T-cell (primary cell): ENCODE results near the gene TUBE1. TPM values are rescaled to one million over a fixed set of nuclear protein-coding genes. Genes with fewer than 3 reads are reported as not detected.
"Not testable (repeated sequence)": the region's sequence is repeated elsewhere in the genome, so short reads cannot be mapped to it uniquely, and the experiment has no call there.

Source experiments
- ATAC-seq, 4 experiments: fragments of 200-7000 bp in 3 of 4; fragments of 150-1000 bp in 1 of 4; cut with Tn5 transposase; replicated peaks in 1 of 4; 1 replicate in 3 of 4; 2 replicates in 1 of 4; pipeline ENCODE4 v1.10.0; 2021; ENCODE audit warnings: moderate library complexity in 3 of 4, mild to moderate bottlenecking in 2 of 4, moderate number of reproducible peaks in 1 of 4
- CTCF ChIA-PET, 2 donors: fragments of 300-600 bp; sonication (Branson Sonifier 250); formaldehyde crosslinking; loops; one replicate each; lab custom pipeline; 2022; ENCODE audit warnings: antibody characterized with exemption in 2 of 2; lab: Charles Lee
- POLR2A ChIA-PET, 2 donors: fragments of 300-600 bp; sonication (Branson Sonifier 250); formaldehyde crosslinking; loops; one replicate each; lab custom pipeline; 2022; ENCODE audit warnings: antibody characterized with exemption in 2 of 2; lab: Charles Lee
- DNase-seq, 35 experiments: peaks; one replicate each; pipeline versions ENCODE4 v3.0.0 to v3.0.0-alpha.2; 2013 to 2023
- H3K27ac ChIP-seq: one replicate; pipeline ENCODE4 v1.5.1; 2013; ENCODE audit warnings: low read length
- H3K27me3 ChIP-seq, 2 experiments: replicated peaks in 1 of 2; 1 replicate in 1 of 2; 2 replicates in 1 of 2; pipeline versions ENCODE4 v1.6.1 to v1.7.0; 2013; ENCODE audit warnings: low read length in 1 of 2, mixed read lengths in 1 of 2; ENCODE audit not compliant: control insufficient read depth in 2 of 2, insufficient read depth in 2 of 2; ENCODE audit errors: extremely low read depth in 1 of 2
- H3K36me3 ChIP-seq, 2 donors: 1 replicate in 1 of 2; 2 replicates in 1 of 2; pipeline versions ENCODE4 v1.6.1 to v1.7.0; 2013; ENCODE audit warnings: low read length in 1 of 2; ENCODE audit not compliant: control insufficient read depth in 2 of 2, insufficient read depth in 1 of 2; ENCODE audit errors: extremely low read depth in 1 of 2
- H3K4me1 ChIP-seq, 2 experiments: 1 replicate in 1 of 2; 2 replicates in 1 of 2; pipeline versions ENCODE4 v1.6.1 to v1.7.0; 2013; ENCODE audit warnings: low read length in 2 of 2, mixed read lengths in 1 of 2; ENCODE audit not compliant: insufficient read depth in 2 of 2, control insufficient read depth in 1 of 2; ENCODE audit errors: extremely low read depth in 1 of 2
- H3K4me3 ChIP-seq, 2 donors: 1 replicate in 1 of 2; 2 replicates in 1 of 2; pipeline versions ENCODE4 v1.5.1 to v1.7.0; 2013; ENCODE audit warnings: mild to moderate bottlenecking in 2 of 2, low read length in 1 of 2, moderate library complexity in 1 of 2; ENCODE audit not compliant: control insufficient read depth in 1 of 2; ENCODE audit errors: extremely low read depth in 1 of 2
- H3K9me3 ChIP-seq: 2 replicates; pipeline ENCODE4 v1.7.0; 2013
- H3K27ac Mint-ChIP-seq, 2 donors: one replicate each; pipeline ENCODE4 v1.8.0; 2020 to 2021; ENCODE audit warnings: mild to moderate bottlenecking in 2 of 2, mixed read lengths in 2 of 2
- H3K27me3 Mint-ChIP-seq, 2 donors: one replicate each; pipeline ENCODE4 v1.8.0; 2021 to 2022; ENCODE audit warnings: mixed read lengths in 2 of 2
- H3K36me3 Mint-ChIP-seq: one replicate; pipeline ENCODE4 v1.8.0; 2021; ENCODE audit warnings: mixed read lengths
- H3K4me1 Mint-ChIP-seq, 3 donors: one replicate each; pipeline ENCODE4 v1.8.0; 2020 to 2022; ENCODE audit warnings: mixed read lengths in 3 of 3, mild to moderate bottlenecking in 1 of 3
- H3K4me3 Mint-ChIP-seq, 3 donors: one replicate each; pipeline ENCODE4 v1.8.0; 2020 to 2022; ENCODE audit warnings: mild to moderate bottlenecking in 3 of 3, mixed read lengths in 3 of 3, moderate library complexity in 3 of 3
- H3K9me3 Mint-ChIP-seq, 3 donors: one replicate each; pipeline ENCODE4 v1.8.0; 2020 to 2022; ENCODE audit warnings: mixed read lengths in 3 of 3
- WGBS: methylation state at CpG from one replicate; pipeline ENCODE4 v1.1.5; 2013; ENCODE audit warnings: missing lambda C conversion rate; ENCODE audit not compliant: insufficient coverage; 5-methylcytosine and 5-hydroxymethylcytosine counted together
- total RNA-seq, 35 experiments: library from RNA in 6 of 35; stranded (reverse) in 6 of 35; fragments of 120-200 nt in 1 of 35; gene quantifications; one replicate each; pipeline versions ENCODE4 v1.2.1 to v1.2.4 and lab custom pipeline; 2013 to 2026

Gene TUBE1
- total RNA-seq, 5 donors from 2014 or later (not counting 1 experiment from before 2014, with no cell fraction given): 26.8 to 40.9 (median 33.6) TPM

DNA sequence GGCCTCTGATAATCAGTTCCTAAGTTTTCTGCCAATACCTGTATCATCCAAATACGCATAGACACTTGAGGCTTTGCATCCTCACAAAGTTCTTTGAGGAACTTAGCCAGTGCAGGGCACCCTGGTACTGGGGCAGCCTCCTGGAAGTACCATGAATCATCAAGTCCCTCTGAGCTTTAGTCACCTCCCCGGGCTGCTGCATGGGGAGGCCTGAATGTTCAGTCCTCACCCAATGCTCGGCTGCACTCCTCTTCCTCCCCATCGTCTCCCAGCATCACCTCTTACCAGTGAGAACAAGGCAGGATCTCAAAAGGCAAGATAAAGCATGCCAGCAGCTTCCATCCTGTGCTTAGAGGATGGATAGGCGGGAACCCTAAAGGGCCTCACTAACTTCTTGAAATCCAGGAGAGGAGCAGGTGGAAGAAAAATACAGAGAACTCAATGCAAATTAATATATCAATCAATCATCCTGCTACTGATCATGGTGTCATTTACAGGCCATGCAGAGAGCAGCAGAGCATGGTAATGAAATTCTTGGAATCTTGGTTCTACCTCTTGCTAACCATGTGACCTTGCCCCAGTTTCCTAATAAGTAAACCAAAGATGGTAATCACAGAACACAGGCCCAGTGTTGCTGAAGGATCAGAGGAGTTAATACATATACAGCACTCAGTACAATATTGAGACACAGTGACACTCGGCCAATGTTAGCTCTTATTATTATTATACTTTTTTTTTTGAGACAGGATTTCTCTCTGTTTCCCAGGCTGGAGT, 38.1 kb downstream of the TUBE1 start:
- Mint-ChIP-seq H3K27me3 (no peaks in the 10 kb centered on the region), H3K27ac (no peak overlapping the region), H3K4me3 (no peak overlapping the region), H3K36me3 (no peaks in the 10 kb centered on the region), H3K9me3 (no peaks in the 10 kb centered on the region), H3K4me1 (peaks cover 0 to 2% (median 0%) of the 10 kb centered on the region in 3 donors)
- no peak overlapping the region for H3K27ac ChIP-seq
- no peaks in the 10 kb centered on the region for H3K9me3 ChIP-seq
- H3K4me1 ChIP-seq: no peaks in the 10 kb centered on the region
- CTCF ChIA-PET: interaction anchor here in 1 of 2 donors (0.6 kb wide), 1 partner anchor 297 kb away, joined by 7 read pairs; no protein-coding TSS in a partner anchor
- H3K36me3 ChIP-seq: no peaks in the 10 kb centered on the region
- no peak for ATAC-seq
- WGBS: 75% methylated on average over 2 of the region's 6 CpGs
- H3K27me3 ChIP-seq: peaks cover 0 to 3% of the 10 kb centered on the region in 2 experiments
- H3K4me3 ChIP-seq: no peak overlapping the region
- DNase-seq: no peak
- POLR2A ChIA-PET: no interaction called here

DNA sequence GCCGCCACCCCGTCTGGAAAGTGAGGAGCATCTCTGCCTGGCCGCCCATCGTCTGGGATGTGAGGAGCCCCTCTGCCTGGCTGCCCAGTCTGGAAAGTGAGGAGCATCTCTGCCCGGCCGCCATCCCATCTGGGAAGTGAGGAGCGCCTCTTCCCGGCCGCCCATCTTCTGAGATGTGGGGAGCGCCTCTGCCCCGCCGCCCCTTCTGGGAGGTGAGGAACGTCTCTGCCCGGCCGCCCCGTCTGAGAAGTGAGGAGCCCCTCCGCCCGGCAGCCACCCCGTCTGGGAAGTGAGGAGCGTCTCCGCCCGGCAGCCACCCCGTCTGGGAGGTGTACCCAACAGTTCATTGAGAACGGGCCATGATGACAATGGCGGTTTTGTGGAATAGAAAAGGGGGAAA, 39.8 kb downstream of the TUBE1 start:
- H3K4me1 Mint-ChIP-seq, H3K9me3 Mint-ChIP-seq, H3K27ac ChIP-seq, H3K27me3 ChIP-seq, H3K27me3 Mint-ChIP-seq, POLR2A ChIA-PET, H3K36me3 Mint-ChIP-seq, H3K27ac Mint-ChIP-seq, H3K4me3 Mint-ChIP-seq, H3K36me3 ChIP-seq, ATAC-seq, H3K4me3 ChIP-seq, H3K9me3 ChIP-seq, H3K4me1 ChIP-seq, CTCF ChIA-PET, DNase-seq: not testable (repeated sequence)
- WGBS: 98% methylated on average over 6 of the region's 25 CpGs

GRCh38 chr6:112044856-112045255, 42.4 kb downstream of the TUBE1 start:
- no peak for DNase-seq
- no peaks in the 10 kb centered on the region for H3K27me3 ChIP-seq
- ChIA-PET POLR2A (no interaction called here), CTCF (interaction anchor here (0.5 to 5.2 kb wide), 10 partner anchors 16 to 786 kb away, joined by 3 to 41 read pairs (median 4); a partner anchor contains a TSS)
- no peaks in the 10 kb centered on the region for H3K9me3 Mint-ChIP-seq
- H3K36me3 Mint-ChIP-seq: no peaks in the 10 kb centered on the region
- peaks cover 22 to 25% (median 24%) of the 10 kb centered on the region in 3 donors for H3K4me1 Mint-ChIP-seq
- no peak overlapping the region for H3K27ac ChIP-seq
- 87% methylated on average over 3 of the region's 3 CpGs for WGBS
- peaks cover 0 to 4% of the 10 kb centered on the region in 2 experiments for H3K4me1 ChIP-seq
- H3K36me3 ChIP-seq: no peaks in the 10 kb centered on the region
- no peak overlapping the region for H3K4me3 ChIP-seq
- no peak for ATAC-seq
- H3K27me3 Mint-ChIP-seq: no peaks in the 10 kb centered on the region
- H3K9me3 ChIP-seq: no peaks in the 10 kb centered on the region
- no peak overlapping the region for H3K27ac Mint-ChIP-seq
- no peak overlapping the region for H3K4me3 Mint-ChIP-seq

DNA sequence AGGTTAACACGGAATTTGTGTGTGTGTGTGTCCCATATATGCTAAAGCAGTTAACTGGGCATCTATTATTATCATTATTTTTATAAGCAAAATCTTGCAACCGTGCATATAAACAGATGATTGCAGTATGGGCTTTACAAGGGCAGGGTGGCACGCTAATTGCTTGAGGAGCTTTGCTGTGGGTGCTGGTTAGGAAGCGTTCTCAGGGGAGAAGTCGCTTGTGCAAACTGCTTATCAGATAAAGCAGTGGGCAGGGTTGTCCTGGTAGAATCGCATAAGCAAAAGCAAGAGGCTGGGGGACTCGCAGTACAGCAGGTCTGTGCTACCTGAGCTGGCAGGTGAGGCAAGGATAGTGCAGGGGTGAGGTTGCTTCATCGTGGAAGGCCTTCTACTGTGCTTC, 43.1 kb downstream of the TUBE1 start:
- no peak for ATAC-seq
- peak overlapping the region; percentile 97 to 99 for H3K27ac Mint-ChIP-seq

DNA sequence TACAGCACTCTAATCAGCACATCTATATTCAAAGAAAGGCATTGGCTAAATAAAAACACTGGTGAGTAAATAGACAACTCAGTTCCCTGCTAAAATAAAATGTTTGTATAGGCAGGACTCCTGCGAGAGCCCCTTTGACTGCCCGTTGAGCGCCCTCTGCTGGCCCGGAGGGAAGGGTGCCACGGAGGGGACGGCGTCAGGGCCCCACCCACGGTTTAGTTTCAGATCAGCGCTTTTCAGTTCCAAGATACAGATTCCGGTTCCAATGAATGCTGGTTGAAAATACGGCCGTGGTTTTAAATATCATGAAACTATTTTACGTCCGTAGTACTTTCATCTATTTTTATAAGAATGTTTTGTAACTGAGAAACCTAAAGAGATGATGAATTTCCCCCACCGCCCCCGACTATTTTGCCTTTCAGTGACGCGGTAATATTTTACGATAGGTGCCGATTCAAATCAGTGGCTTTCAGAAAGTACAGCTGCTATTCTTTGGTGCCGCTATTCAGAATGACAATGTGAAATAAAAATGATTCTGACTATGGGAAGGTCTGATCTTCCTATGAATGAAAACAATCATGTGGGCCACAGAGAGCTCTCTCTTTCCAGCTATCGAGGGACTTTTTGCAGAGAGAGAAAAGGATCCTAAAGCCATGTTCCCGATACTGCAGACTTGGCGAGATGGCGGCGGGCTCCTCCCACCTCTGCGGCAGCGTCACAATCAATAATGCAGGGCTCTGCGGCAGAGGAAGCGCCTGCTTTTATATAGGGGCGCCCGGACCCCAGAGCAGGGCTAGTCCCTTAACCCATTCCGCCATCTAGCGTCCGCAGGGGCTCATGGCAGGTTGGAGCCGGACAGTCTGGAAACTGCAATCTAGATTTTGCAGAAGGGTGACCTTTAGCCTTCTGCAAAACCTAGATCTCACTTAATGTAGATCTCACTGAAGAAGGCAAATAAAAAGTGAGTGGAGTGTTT, 44.0 kb downstream of the TUBE1 start:
- Mint-ChIP-seq H3K4me1 (peaks cover 24 to 32% (median 28%) of the 10 kb centered on the region in 3 donors), H3K36me3 (no peaks in the 10 kb centered on the region), H3K9me3 (no peaks in the 10 kb centered on the region), H3K4me3 (peak overlapping the region; percentile 92 to 96 (median 96)), H3K27me3 (no peaks in the 10 kb centered on the region), H3K27ac (peak overlapping the region; percentile 97 to 99)
- peak; percentile 89 to 95 (median 90) for ATAC-seq
- 1% methylated on average over 16 of the region's 36 CpGs for WGBS
- no peaks in the 10 kb centered on the region for H3K36me3 ChIP-seq
- H3K9me3 ChIP-seq: no peaks in the 10 kb centered on the region
- no peaks in the 10 kb centered on the region for H3K27me3 ChIP-seq
- H3K4me1 ChIP-seq: peaks cover 1 to 4% of the 10 kb centered on the region in 2 experiments
- H3K4me3 ChIP-seq: peak overlapping the region; percentile 63 to 80
- POLR2A ChIA-PET: interaction anchor here (0.6 to 1.1 kb wide), 19 partner anchors 14 to 1348 kb away, joined by 3 to 16 read pairs (median 5); partner anchors contain the start of genes AMD1 (in 1 of the 2), FAM229B (in 1 of the 2), TRAF3IP2 (in 1 of the 2) and TUBE1 (in 1 of the 2)
- DNase-seq: peak; percentile 84 to 95 (median 91)
- CTCF ChIA-PET: interaction anchor here (0.5 to 5.2 kb wide), 49 partner anchors 9 to 1171 kb away, joined by 3 to 54 read pairs (median 5); partner anchors contain the start of genes FAM229B (in 1 of the 2) and TUBE1 (in 1 of the 2)
- peak overlapping the region; percentile 94 for H3K27ac ChIP-seq

More for the DNA sequence above, 43.1 kb downstream of the TUBE1 start:
- Histone ChIP-seq H3K4me1 (peaks cover 0 to 4% of the 10 kb centered on the region in 2 experiments), H3K9me3 (no peaks in the 10 kb centered on the region), H3K27ac (no peak overlapping the region), H3K27me3 (no peaks in the 10 kb centered on the region), H3K4me3 (no peak overlapping the region), H3K36me3 (no peaks in the 10 kb centered on the region)
- 64% methylated on average over 7 of the region's 8 CpGs for WGBS
- POLR2A ChIA-PET: no interaction called here
- H3K9me3 Mint-ChIP-seq: no peaks in the 10 kb centered on the region
- H3K36me3 Mint-ChIP-seq: no peaks in the 10 kb centered on the region
- no peak for DNase-seq
- no peaks in the 10 kb centered on the region for H3K27me3 Mint-ChIP-seq
- H3K4me3 Mint-ChIP-seq: peak overlapping the region in 2 of 3 donors; percentile 92 to 96
- CTCF ChIA-PET: interaction anchor here (0.5 to 5.2 kb wide), 11 partner anchors 15 to 886 kb away, joined by 3 to 41 read pairs (median 5); a partner anchor contains a TSS
- peaks cover 24 to 31% (median 27%) of the 10 kb centered on the region in 3 donors for H3K4me1 Mint-ChIP-seq
